HG03575 (cell line): ENCODE data around the gene EGFR.
"Not testable (repeated sequence)": the region's sequence is repeated elsewhere in the genome, so short reads cannot be mapped to it uniquely, and the experiment has no call there.

Experiments
- ATAC-seq: cut with Tn5 transposase; IDR thresholded peaks from one replicate; pipeline ENCODE4 v1.9.1; 2021; ENCODE audit not compliant: unreplicated experiment, insufficient number of reproducible peaks, low FRiP score; ENCODE audit errors: extremely low read depth

EGFR gene

DNA sequence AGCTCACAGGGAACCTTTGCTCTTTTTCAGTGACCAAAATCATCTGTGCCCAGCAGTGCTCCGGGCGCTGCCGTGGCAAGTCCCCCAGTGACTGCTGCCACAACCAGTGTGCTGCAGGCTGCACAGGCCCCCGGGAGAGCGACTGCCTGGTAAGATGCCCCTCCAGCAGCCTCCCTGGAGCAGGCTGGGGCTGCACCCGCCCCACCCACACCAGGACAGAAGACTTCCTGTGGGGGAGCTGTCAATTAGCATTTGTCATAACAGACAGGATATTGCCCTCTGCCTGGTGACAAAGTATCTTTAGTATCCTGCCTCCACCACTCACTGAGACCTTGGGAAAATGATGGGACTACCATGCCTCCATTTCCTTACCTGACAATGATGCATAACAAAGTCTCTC is 133.7 kb downstream of the EGFR start:
- no peak for ATAC-seq

DNA sequence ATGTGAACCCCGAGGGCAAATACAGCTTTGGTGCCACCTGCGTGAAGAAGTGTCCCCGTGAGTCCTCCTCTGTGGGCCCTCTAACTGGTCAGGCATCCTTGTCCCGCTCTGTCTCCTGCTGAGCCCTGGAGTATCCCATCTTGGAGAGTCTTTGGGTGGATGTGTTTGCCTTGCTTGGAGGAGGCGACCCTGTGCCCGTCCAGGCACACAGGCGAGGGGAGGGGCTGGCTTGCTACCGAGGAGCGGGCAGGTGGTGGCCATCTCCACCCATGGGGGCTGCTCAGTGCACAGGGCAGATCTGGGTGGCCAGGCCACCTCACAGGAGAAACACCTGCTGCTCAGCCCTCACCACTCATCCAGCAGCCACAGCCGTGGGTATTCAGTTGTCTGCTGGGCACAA is 135.3 kb downstream of the EGFR start:
- ATAC-seq = no peak

DNA sequence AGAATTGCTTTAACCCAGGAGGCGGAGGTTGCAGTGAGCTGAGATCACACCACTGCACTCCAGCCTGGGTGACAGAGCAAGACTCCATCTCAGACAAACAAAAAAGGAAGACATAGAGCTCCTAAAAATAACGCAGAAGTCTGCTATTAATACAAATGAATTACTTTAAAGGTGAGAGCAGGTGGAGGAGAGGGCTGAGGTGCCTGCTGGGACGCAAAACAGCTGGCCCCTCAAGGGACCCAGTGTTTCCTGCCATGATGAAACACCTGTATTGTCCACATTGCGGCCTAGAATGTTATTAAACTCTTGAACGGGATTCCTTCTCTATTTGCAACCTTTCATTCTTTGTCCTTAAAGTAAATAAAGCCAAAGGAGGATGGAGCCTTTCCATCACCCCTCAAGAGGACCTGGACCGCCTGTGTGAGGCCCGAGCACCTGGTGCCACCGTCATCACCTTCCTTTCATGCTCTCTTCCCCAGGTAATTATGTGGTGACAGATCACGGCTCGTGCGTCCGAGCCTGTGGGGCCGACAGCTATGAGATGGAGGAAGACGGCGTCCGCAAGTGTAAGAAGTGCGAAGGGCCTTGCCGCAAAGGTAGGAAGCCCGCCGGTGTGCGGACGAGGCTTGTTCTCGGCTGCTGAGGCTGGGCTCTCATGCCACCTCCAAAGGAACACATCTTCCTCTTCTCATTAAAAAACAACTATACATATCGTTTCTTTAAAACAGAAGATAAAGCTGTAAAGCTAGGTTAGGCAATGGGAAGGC is 136.7 kb downstream of the EGFR start:
- no peak for ATAC-seq

DNA sequence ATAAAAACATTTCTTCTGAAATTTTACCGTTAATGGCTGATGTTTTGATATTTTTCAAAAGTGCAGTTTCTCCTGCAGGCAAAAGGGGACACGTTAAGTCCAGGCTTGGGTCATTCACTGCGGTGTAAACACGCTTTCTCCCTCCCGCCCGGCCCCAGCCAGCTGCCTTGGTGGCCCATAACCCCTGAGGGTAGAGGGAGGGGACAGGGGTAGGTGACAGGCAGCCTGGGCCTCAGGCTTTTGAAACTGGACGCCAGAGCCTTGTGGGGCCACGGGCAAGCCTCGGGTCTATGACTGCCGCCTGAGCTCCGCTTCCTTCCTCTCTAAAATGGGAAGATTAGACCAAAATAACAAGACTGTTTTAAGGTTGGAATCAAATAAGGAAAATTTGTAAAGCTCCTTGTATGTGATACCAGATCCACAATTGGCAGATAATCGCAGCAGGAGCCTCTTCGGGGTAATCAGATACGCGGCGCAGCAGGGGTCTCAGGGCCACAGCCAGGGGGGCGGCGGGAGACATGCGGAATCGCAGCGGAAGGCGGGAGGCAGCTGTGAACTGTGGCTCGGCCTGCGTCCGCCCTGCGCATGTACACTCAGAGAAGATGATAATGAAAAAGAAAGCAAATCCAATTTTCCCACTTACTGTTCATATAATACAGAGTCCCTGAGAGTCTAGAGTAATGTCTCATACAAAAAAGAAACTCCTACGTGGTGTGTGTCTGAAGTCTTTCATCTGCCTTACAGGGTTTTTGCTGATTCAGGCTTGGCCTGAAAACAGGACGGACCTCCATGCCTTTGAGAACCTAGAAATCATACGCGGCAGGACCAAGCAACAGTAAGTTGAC is 138.3 kb downstream of the EGFR start:
- ATAC-seq = no peak

DNA sequence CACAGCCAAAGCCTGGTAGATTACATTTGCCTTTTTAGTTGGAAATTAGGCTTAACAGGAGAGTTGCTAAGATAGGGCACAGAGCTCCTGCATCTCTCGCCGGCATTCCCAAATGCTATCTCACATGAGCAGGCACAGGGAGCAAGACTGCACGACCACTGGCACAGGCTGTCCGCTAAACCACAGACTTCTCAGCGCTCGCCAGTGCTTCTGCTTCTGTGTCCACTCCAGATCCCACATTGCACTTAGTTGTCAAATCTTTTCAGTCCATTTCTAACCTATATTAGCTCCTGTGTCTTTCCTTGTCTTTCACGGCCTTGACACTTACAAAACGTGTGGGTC is 138.9 kb downstream of the EGFR start:
- ATAC-seq = no peak

DNA sequence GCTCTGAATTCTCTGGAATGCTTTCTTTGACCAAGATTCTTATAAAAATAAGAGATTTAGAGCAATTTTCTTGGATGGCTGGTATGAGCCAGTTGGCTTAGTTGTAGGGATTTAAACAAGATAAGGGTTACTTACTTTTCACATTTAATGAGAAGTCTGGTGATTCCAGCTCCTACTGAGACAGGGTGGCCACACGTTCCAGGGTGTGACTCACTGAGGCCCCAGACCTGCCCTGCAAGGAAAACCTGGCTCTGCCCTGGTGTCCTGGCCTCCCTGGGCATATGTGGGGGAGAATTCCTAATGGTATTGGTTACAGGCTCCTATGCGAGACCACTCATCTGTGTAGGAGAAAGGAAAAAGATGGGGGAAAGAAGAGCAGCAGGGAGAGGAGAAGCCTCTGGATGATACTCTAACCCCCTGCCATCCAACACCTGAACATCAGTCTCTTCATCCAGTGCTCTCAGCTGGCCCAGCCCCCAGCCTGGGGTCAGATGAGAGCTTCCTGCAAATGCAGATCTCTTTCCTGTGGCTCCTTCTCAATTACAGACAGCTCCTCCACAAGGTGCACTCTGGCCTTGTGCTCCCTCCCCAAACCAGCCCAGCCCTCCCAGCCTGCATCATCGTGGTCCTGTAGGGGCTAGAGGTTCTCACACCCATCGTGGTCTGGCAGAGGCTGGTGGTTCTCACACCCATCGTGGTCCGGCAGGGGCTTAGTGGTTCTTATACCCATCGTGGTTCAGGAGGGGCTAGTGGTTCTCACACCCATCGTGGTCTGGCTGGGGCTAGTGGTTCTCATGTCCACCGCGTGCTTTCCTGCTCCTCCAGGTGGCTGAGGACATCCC is 139.9 kb downstream of the EGFR start:
- ATAC-seq = no peak

DNA sequence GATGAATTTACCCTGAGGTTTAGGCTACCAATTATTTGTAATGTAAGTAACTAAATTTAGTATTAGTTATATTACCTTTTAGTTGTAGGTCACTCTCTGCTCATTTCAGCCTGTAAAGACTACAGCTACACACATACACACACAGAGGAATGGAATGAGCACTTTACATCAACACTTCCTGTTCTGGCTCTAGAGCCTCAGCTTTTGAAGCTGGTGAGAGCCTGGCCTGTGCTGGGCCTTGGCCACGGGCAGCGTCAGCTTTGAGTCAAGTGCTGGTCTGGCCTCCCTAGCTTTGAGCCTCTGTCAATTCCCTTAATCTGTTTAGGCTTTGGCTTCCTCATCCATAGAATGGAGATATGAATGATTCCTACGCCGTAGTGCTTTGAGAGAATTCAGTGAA is 141.7 kb downstream of the EGFR start:
- no peak for ATAC-seq

DNA sequence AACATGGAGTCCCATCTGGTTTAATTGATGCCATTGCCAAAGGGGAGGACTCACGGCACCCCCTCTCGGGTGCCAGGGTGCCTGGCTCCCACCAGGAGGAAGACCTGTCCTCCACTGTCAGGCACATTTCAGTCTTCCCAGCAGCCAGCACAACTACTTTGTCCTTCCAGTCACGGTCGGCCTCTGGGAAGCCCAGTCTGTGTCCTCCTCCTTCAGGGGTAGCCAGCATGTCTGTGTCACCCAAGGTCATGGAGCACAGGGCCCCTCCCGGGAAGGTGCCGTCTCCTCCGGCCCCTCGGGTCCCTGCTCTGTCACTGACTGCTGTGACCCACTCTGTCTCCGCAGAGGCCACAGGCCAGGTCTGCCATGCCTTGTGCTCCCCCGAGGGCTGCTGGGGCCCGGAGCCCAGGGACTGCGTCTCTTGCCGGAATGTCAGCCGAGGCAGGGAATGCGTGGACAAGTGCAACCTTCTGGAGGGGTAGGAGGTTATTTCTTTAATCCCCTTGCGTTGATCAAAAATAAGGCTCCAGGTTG is 142.4 kb downstream of the EGFR start:
- no peak for ATAC-seq

DNA sequence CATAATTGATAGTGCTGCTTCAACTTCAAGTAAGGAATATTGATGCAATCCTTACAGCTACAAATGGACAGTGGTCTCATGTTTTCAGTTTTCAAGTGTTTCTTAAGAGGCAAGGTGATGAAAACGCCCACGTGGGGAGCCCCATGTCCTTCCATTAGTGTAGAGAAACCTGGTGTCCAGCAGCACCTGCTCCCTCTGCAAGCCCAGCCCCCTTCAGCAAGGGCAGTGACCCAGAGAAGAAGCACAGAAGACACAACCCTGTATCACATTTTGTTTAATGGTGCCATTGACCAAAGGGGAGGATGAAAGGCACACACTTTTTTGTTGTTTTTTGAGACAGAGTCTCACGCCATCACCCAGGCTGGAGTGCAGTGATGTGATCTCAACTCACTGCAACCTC is 143.7 kb downstream of the EGFR start:
- no peak for ATAC-seq

DNA sequence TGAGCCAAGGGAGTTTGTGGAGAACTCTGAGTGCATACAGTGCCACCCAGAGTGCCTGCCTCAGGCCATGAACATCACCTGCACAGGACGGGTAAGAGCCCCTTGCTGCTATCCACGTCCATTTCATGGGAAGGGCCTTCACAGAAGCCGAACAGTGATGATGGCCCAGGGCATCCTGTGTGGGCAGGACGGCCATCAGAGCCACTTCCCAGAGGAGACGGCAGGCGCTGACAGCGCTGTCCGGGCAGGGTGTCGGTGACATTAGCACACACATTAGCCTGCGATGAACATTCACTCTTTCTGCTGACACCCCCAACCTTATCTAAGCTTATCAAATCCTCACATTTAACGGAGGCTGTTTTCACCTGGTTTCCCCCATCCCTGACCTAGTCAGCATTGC is 144.9 kb downstream of the EGFR start:
- ATAC-seq = no peak

DNA sequence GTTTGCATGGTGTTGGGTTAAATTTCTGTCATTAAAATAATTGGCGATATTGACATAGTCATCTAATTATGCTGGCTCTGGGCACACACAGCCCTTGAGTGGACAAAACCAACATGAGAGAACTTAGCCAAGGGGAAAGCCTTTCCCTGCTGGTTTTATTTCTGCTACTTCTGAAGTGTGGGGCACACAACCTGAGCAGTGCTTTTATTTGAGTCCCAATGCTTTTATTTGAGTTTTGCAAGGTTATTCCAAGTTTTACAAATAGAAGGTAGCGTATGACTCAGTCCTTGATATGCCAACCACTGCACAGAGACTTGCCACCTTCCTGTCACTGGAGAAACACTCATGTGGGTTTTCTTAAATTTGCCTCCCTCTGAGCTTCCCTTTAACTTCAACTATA is 145.7 kb downstream of the EGFR start:
- no peak for ATAC-seq

DNA sequence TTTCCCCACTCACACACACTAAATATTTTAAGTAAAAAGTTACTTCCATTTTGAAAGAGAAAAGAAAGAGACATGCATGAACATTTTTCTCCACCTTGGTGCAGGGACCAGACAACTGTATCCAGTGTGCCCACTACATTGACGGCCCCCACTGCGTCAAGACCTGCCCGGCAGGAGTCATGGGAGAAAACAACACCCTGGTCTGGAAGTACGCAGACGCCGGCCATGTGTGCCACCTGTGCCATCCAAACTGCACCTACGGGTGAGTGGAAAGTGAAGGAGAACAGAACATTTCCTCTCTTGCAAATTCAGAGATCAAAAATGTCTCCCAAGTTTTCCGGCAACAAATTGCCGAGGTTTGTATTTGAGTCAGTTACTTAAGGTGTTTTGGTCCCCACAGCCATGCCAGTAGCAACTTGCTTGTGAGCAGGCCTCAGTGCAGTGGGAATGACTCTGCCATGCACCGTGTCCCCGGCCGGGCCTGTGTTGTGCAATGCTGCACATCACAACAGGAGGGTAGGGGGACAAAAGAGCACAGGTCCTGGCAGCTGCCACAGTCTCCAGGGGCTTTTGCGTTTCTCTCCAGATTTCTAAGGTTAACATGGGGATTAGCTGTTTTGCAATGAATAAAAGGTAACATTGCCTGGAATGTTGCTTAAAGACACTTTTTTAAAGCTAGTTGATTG is 146.5 kb downstream of the EGFR start:
- ATAC-seq = no peak

DNA sequence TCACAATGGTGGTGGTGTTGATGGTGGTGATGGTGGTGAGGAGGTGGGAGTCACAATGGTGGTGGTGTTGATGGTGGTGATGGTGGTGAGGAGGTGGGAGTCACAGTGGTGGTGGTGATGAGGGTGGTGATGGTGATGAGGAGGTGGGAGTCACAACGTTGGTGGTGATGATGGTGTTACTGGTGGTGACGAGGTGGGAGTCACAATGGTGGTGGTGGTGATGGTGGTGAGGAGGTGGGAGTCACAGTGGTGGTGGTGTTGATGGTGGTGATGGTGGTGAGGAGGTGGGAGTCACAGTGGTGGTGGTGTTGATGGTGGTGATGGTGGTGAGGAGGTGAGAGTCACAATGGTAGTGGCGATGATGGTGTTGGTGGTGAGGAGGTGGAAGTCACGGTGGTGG is 148.5 kb downstream of the EGFR start:
- not testable (repeated sequence) for ATAC-seq

DNA sequence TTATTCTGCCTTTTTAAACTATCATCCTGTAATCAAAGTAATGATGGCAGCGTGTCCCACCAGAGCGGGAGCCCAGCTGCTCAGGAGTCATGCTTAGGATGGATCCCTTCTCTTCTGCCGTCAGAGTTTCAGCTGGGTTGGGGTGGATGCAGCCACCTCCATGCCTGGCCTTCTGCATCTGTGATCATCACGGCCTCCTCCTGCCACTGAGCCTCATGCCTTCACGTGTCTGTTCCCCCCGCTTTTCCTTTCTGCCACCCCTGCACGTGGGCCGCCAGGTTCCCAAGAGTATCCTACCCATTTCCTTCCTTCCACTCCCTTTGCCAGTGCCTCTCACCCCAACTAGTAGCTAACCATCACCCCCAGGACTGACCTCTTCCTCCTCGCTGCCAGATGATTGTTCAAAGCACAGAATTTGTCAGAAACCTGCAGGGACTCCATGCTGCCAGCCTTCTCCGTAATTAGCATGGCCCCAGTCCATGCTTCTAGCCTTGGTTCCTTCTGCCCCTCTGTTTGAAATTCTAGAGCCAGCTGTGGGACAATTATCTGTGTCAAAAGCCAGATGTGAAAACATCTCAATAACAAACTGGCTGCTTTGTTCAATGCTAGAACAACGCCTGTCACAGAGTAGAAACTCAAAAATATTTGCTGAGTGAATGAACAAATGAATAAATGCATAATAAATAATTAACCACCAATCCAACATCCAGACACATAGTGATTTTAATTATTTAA is 151.7 kb downstream of the EGFR start:
- no peak for ATAC-seq

DNA sequence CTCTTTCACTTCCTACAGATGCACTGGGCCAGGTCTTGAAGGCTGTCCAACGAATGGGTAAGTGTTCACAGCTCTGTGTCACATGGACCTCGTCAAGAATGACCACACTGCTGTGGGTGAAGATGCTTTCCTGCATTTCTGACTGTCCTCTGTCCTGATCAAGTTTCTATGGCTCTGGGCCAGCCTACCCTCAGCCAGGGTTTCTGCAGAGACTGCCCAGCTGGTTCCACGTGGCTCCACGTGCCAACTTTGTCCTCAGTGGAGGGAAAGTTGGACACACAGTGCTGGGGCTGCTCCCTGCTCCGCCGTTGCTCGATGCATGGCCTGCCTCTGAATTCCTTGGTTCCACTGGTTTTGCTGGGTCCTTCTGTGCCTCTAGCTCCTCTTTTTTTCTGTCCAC is 152.3 kb downstream of the EGFR start:
- no peak for ATAC-seq

DNA sequence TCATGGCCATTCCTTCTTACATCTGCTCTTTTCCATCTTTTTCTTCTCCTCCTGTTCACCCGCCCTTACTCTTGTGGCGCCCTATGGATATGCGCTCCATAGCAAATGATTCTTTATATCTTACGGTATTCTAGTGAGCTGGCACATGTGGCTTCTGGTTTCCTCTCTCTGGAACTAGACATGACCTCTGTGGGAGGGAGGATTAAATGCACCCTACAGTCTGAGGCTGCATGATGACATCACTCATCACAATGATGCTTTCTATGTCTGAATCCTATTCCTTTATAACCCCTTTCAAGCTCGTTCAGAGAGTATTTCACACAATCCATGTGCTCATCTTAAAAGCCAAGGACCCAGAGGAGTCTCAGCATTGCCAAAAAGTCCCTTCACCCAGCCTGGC is 153.3 kb downstream of the EGFR start:
- ATAC-seq = no peak

DNA sequence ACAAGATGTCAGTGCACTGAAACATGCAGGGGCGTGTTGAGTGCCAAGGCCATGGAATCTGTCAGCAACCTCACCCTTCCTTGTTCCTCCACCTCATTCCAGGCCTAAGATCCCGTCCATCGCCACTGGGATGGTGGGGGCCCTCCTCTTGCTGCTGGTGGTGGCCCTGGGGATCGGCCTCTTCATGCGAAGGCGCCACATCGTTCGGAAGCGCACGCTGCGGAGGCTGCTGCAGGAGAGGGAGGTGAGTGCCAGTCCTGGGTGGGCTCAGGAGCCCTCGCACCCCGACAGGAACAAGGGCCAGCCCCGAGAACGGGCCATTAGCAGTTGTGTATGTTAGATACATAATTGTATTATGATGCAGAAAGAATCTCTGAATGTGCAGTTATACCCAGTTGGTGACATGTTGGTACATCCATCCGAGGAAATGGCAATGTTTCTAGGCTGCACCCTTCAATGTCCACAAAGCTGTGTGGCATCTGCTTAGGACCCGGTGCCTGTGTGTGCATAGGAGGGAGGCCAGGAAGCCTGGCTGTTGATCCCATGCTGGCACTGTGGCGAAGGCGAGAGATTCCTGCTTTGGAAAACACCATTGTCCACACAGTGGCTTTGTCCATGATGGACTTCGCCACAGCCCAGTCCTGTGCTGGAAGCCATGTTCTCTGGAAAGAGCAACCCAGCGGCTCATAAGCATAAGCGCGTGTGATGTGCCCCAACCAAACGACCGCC is 154.2 kb downstream of the EGFR start:
- ATAC-seq = no peak

DNA sequence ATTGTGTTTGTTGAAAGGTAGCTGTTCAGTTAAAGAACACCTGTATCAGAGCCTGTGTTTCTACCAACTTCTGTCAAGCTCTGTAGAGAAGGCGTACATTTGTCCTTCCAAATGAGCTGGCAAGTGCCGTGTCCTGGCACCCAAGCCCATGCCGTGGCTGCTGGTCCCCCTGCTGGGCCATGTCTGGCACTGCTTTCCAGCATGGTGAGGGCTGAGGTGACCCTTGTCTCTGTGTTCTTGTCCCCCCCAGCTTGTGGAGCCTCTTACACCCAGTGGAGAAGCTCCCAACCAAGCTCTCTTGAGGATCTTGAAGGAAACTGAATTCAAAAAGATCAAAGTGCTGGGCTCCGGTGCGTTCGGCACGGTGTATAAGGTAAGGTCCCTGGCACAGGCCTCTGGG is 154.9 kb downstream of the EGFR start:
- no peak for ATAC-seq
